ENCODE measurements around the gene POC5. TPM values are rescaled to one million over a fixed set of nuclear protein-coding genes. Genes with fewer than 3 reads are reported as not detected.

The POC5 gene, protein sequence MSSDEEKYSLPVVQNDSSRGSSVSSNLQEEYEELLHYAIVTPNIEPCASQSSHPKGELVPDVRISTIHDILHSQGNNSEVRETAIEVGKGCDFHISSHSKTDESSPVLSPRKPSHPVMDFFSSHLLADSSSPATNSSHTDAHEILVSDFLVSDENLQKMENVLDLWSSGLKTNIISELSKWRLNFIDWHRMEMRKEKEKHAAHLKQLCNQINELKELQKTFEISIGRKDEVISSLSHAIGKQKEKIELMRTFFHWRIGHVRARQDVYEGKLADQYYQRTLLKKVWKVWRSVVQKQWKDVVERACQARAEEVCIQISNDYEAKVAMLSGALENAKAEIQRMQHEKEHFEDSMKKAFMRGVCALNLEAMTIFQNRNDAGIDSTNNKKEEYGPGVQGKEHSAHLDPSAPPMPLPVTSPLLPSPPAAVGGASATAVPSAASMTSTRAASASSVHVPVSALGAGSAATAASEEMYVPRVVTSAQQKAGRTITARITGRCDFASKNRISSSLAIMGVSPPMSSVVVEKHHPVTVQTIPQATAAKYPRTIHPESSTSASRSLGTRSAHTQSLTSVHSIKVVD
- 10 to 100 TPM in 2 of 4 donors, 1 to 10 TPM in 2; 5.1 to 13.2 (median 10.3) TPM for total RNA-seq

DNA sequence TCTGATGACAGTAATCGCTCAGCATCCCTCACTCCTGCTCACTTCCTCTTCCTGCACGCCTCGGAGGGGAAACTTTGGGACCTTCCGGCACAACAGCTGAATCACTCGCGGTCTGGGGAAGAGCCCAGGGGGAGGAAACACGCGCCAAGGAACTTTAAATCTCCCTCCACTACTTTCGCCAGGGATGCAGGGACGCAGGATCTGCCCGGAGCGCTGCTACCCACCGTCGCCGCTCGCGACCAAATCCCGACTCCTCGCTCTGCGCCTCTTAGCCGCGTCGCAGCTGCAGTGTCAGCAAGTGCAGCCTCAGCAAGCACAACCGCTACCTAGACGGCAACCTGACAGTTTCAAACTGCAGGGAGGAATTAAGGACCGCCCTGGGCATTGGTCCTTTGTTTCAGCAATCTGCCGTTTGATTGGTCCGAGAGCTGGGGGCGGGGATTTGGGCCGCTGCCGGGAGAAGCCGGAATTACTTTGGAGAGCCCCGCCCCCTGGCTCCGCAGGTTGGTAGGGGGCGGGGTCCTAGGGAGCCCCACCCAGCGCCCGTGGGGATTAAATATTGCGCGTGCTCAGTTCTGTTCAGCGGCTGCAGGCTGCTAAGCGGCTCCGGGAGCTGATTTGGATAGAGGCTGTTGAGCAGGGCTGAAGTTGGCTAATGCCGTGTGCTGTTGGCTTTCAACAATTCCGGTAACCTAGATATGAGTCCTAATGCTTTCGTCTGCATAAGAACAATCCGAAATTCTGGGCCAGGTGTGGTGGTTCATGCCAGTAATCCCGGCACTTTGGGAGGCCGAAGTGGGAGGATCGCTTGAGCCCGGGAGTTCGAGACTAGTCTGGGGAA lies at the start of gene POC5:
POC5 (minus strand) TSS at position 356 of the 841 bp plus-strand sequence. CDS start 4,500 bp downstream, outside the sequence.
- TF ChIP-seq, protein P1, sequence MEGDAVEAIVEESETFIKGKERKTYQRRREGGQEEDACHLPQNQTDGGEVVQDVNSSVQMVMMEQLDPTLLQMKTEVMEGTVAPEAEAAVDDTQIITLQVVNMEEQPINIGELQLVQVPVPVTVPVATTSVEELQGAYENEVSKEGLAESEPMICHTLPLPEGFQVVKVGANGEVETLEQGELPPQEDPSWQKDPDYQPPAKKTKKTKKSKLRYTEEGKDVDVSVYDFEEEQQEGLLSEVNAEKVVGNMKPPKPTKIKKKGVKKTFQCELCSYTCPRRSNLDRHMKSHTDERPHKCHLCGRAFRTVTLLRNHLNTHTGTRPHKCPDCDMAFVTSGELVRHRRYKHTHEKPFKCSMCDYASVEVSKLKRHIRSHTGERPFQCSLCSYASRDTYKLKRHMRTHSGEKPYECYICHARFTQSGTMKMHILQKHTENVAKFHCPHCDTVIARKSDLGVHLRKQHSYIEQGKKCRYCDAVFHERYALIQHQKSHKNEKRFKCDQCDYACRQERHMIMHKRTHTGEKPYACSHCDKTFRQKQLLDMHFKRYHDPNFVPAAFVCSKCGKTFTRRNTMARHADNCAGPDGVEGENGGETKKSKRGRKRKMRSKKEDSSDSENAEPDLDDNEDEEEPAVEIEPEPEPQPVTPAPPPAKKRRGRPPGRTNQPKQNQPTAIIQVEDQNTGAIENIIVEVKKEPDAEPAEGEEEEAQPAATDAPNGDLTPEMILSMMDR (IDR thresholded peaks at IDR 0.05) = no peak
- TF ChIP-seq POLR2A (IDR thresholded peaks at IDR 0.05) = no peak
- peak within 1 kb of the TSS; percentile 81 for H3K4me3 ChIP-seq (ENCODE audit: low read depth, poor library complexity, severe bottlenecking)
- intact Hi-C loops (cut with DNase I; ENCODE audit: low total_unique reads) = no loop called here
- peak; percentile 97 to 99 for DNase-seq (ENCODE audit: low spot score in 2 of 2)
- WGBS, 2 donors = 8 to 11% methylated on average over 36 to 50 of the region's 51 CpGs

DNA sequence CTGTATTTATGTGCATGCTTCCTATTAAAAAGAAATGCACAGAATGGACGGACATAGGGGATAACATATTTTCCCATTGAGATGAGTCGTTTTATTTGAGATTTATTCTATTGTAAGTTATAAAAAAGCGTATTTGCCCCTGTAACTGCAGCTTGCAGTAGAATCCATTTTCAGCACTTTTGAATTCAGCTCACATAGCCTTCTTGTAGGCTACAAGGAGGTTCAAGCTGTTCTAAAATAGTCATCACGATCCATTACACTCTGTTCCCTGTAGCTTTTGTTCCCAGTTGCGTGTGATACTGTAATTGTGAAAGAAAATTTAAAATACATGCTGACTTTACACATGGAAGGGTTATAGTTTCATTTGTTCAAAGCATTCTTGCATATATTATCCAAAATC lies 40.9 kb upstream of the POC5 start:
- TF ChIP-seq, protein P1 (IDR thresholded peaks at IDR 0.05) = no peak
- TF ChIP-seq POLR2A (IDR thresholded peaks at IDR 0.05) = no peak
- intact Hi-C loops (cut with DNase I; ENCODE audit: low total_unique reads) = no loop called here
- no peak overlapping the region for H3K4me3 ChIP-seq (ENCODE audit: low read depth, poor library complexity, severe bottlenecking)
- WGBS, 2 donors = 82 to 84% methylated on average over 5 of the region's 5 CpGs
- no peak for DNase-seq (ENCODE audit: low spot score in 2 of 2)

DNA sequence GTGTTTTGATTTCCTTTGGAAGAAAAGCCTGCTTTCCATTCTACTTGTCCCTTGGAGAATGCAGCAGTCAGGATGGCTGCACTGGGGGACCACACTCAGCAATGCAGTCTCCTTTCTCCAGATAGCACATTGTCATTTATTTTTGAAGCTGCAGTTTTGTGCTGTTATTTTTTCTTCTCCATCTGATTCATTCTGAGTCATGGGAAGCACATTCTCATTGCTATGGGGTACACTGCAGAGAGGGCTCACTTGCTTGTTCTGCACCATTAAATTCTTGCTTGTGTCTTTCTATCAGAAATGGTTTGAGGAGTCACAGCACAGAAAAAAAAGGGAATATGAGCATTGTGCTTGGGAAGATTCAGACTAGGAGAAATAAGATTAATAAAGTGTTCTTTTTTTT lies 39.7 kb upstream of the POC5 start:
- intact Hi-C loops (cut with DNase I; ENCODE audit: low total_unique reads) = no loop called here
- TF ChIP-seq, protein P1 (IDR thresholded peaks at IDR 0.05) = no peak
- no peak for TF ChIP-seq POLR2A (IDR thresholded peaks at IDR 0.05)
- H3K4me3 ChIP-seq (ENCODE audit: low read depth, poor library complexity, severe bottlenecking) = no peak overlapping the region
- no peak for DNase-seq (ENCODE audit: low spot score in 2 of 2)

DNA sequence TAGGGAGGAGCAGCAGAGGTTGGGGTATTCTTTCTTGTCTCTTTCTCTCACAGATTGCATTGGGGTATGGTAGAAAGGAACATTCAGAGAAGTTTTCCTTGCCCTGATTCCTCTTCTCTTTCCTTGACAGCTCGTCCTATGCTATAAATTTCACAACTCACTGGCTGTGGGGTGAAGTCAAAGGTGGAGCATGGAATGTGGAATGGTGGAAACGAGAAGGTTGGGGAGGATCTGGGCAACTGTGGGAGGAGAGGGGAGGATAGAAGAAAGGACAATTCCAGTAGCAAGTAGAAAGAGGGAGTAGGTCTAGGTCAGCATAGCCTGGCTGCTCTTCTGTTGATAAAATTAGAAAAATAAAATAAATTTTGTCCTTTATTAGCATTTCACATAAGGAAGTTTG lies 39.0 kb upstream of the POC5 start:
- no peak for TF ChIP-seq POLR2A (IDR thresholded peaks at IDR 0.05)
- TF ChIP-seq, protein P1 (IDR thresholded peaks at IDR 0.05) = no peak
- DNase-seq (ENCODE audit: low spot score in 2 of 2) = no peak
- H3K4me3 ChIP-seq (ENCODE audit: low read depth, poor library complexity, severe bottlenecking) = no peak overlapping the region
- WGBS, 2 donors = 8 to 20% methylated on average over 2 of the region's 2 CpGs
- intact Hi-C loops (cut with DNase I; ENCODE audit: low total_unique reads) = no loop called here

DNA sequence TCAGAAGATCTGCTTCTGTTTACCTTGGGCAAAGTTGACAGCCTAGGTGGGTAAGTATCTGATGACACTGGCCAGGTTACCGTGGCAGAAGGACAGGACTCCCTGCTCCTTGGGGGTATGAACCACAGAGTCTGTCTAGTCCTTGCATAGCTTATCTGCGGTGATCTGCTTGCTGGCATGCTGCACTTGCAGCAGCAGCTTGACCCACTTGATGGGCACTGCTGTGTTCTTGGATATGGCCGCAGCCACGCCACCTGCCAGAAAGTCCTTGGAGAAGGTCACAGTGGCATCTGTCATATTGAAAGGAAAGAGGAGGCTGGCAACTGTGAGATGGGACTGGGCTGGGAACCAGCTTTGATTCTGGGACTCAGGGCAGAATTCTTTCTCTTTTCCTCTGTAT lies 35.9 kb upstream of the POC5 start:
- WGBS, 2 donors = 86 to 96% methylated on average over 4 of the region's 4 CpGs
- TF ChIP-seq, protein P1 (IDR thresholded peaks at IDR 0.05) = no peak
- no peak for TF ChIP-seq POLR2A (IDR thresholded peaks at IDR 0.05)
- no peak overlapping the region for H3K4me3 ChIP-seq (ENCODE audit: low read depth, poor library complexity, severe bottlenecking)
- intact Hi-C loops (cut with DNase I; ENCODE audit: low total_unique reads) = no loop called here
- no peak for DNase-seq (ENCODE audit: low spot score in 2 of 2)

Measured in lower leg skin (tissue), 4 donors.